Mesendoderm (in vitro differentiated cells): ENCODE data around the gene KCND2.

Source experiments
- DNase-seq: peaks from one replicate; pipeline ENCODE4 v3.0.0; 2013
- H2AK5ac ChIP-seq: 2 replicates; pipeline ENCODE4 v1.6.1; 2013; ENCODE audit warnings: low read length, inconsistent platforms
- H2BK120ac ChIP-seq: 2 replicates; pipeline ENCODE4 v1.6.1; 2013; ENCODE audit warnings: low read depth, mild to moderate bottlenecking, low read length, moderate library complexity, mixed read lengths
- H2BK15ac ChIP-seq: replicated peaks from 2 replicates; pipeline ENCODE4 v1.6.1; 2013; ENCODE audit warnings: low read depth, mild to moderate bottlenecking, moderate library complexity
- H2BK5ac ChIP-seq: 2 replicates; pipeline ENCODE4 v1.6.1; 2013; ENCODE audit warnings: low read length, inconsistent platforms
- H3K18ac ChIP-seq: 2 replicates; pipeline ENCODE4 v1.6.1; 2013; ENCODE audit warnings: mild to moderate bottlenecking, low read length, mixed read lengths
- H3K23ac ChIP-seq: one replicate; pipeline ENCODE4 v1.6.1; 2013; ENCODE audit warnings: low read length
- H3K27ac ChIP-seq: 2 replicates; pipeline ENCODE4 v1.5.1; 2013; ENCODE audit warnings: low read depth, mild to moderate bottlenecking, inconsistent platforms, low read length, moderate library complexity
- H3K27me3 ChIP-seq: 2 replicates; pipeline ENCODE4 v1.6.1; 2013; ENCODE audit warnings: low read length, control low read depth, mild to moderate bottlenecking, inconsistent platforms; ENCODE audit not compliant: insufficient read depth, poor library complexity
- H3K36me3 ChIP-seq: 2 replicates; pipeline ENCODE4 v1.6.1; 2013; ENCODE audit warnings: low read length, inconsistent platforms; ENCODE audit not compliant: control insufficient read depth, insufficient read depth
- H3K4ac ChIP-seq: one replicate; pipeline ENCODE4 v1.6.1; 2013; ENCODE audit warnings: low read depth, mild to moderate bottlenecking, low read length, moderate library complexity
- H3K4me1 ChIP-seq: 2 replicates; pipeline ENCODE4 v1.6.1; 2013; ENCODE audit warnings: low read depth, low read length, inconsistent platforms; ENCODE audit not compliant: control insufficient read depth
- H3K4me2 ChIP-seq: 2 replicates; pipeline ENCODE4 v1.6.1; 2013; ENCODE audit warnings: low read length
- H3K4me3 ChIP-seq: 2 replicates; pipeline ENCODE4 v1.5.1; 2013; ENCODE audit warnings: mild to moderate bottlenecking, low read length
- H3K56ac ChIP-seq: one replicate; pipeline ENCODE4 v1.6.1; 2013; ENCODE audit warnings: low read length
- H3K79me1 ChIP-seq: 2 replicates; pipeline ENCODE4 v1.6.1; 2013; ENCODE audit warnings: low read length, inconsistent platforms
- H3K79me2 ChIP-seq: 2 replicates; pipeline ENCODE4 v1.6.1; 2013; ENCODE audit warnings: mild to moderate bottlenecking, low read length; ENCODE audit not compliant: control insufficient read depth, insufficient read depth
- H3K9ac ChIP-seq: 2 replicates; pipeline ENCODE4 v1.6.1; 2013; ENCODE audit warnings: low read length, inconsistent platforms
- H4K5ac ChIP-seq: one replicate; pipeline ENCODE4 v1.6.1; 2013; ENCODE audit warnings: low read length
- H4K8ac ChIP-seq: one replicate; pipeline ENCODE4 v1.6.1; 2013; ENCODE audit warnings: low read depth, mild to moderate bottlenecking, control low read depth, low read length, moderate library complexity
- WGBS: extraction: QIAGEN DNeasy Blood & Tissue Kit; methylation state at CpG from one replicate; pipeline ENCODE4 v1.1.7; 2013; ENCODE audit warnings: low lambda C conversion rate, missing lambda C conversion rate; ENCODE audit not compliant: insufficient coverage; ENCODE audit errors: extremely low coverage; 5-methylcytosine and 5-hydroxymethylcytosine counted together

KCND2 gene

GRCh38 chr7:120417244-120417979 is 144.4 kb downstream of the KCND2 start:
- Histone ChIP-seq H3K4me2 (no peak overlapping the region), H3K79me2 (no peaks in the 10 kb centered on the region), H3K56ac (no peak overlapping the region)

GRCh38 chr7:120421151-120421651 is 148.2 kb downstream of the KCND2 start:
- no peak overlapping the region for H4K8ac ChIP-seq
- no CpG with 5 or more reads among the region's 2 CpGs for WGBS
- no peak overlapping the region for H3K4me3 ChIP-seq
- H2BK120ac ChIP-seq = no peak overlapping the region
- H2BK15ac ChIP-seq = no peak overlapping the region
- H4K5ac ChIP-seq = no peak overlapping the region
- H3K4me1 ChIP-seq = no peaks in the 10 kb centered on the region
- H3K23ac ChIP-seq = no peak overlapping the region
- no peaks in the 10 kb centered on the region for H3K79me2 ChIP-seq
- H3K56ac ChIP-seq = no peak overlapping the region
- no peak overlapping the region for H2AK5ac ChIP-seq
- no peak overlapping the region for H3K18ac ChIP-seq
- H3K27ac ChIP-seq = no peak overlapping the region
- no peaks in the 10 kb centered on the region for H3K36me3 ChIP-seq
- no peak overlapping the region for H3K9ac ChIP-seq
- DNase-seq = no peak
- no peak overlapping the region for H3K4me2 ChIP-seq
- no peaks in the 10 kb centered on the region for H3K79me1 ChIP-seq
- no peak overlapping the region for H2BK5ac ChIP-seq
- no peak overlapping the region for H3K4ac ChIP-seq
- H3K27me3 ChIP-seq = no peaks in the 10 kb centered on the region

More at GRCh38 chr7:120417244-120417979, 144.4 kb downstream of the KCND2 start:
- Histone ChIP-seq H3K9ac (no peak overlapping the region), H2BK15ac (no peak overlapping the region), H3K79me1 (no peaks in the 10 kb centered on the region), H3K4me3 (no peak overlapping the region), H3K4me1 (no peaks in the 10 kb centered on the region), H2AK5ac (no peak overlapping the region), H4K5ac (no peak overlapping the region), H3K18ac (no peak overlapping the region), H3K23ac (no peak overlapping the region), H3K36me3 (no peaks in the 10 kb centered on the region), H4K8ac (no peak overlapping the region), H2BK120ac (no peak overlapping the region), H3K27ac (no peak overlapping the region), H3K27me3 (no peaks in the 10 kb centered on the region), H2BK5ac (no peak overlapping the region), H3K4ac (no peak overlapping the region)
- no peak for DNase-seq
- WGBS = no CpG with 5 or more reads among the region's 4 CpGs

- H3K27me3 ChIP-seq = no peaks in the 10 kb centered on the region
- no peak overlapping the region for H2BK120ac ChIP-seq
- no peaks in the 10 kb centered on the region for H3K4me1 ChIP-seq
- H3K4ac ChIP-seq = no peak overlapping the region
- H4K8ac ChIP-seq = no peak overlapping the region
- H3K27ac ChIP-seq = no peak overlapping the region
- no peak overlapping the region for H3K4me3 ChIP-seq
- H4K5ac ChIP-seq = no peak overlapping the region
- H2BK5ac ChIP-seq = no peak overlapping the region
- H3K18ac ChIP-seq = no peak overlapping the region
- no peaks in the 10 kb centered on the region for H3K36me3 ChIP-seq
- H3K4me2 ChIP-seq = no peak overlapping the region
- DNase-seq = no peak
- no peak overlapping the region for H3K9ac ChIP-seq
- no peak overlapping the region for H2BK15ac ChIP-seq
- H3K79me1 ChIP-seq = no peaks in the 10 kb centered on the region
- no peak overlapping the region for H2AK5ac ChIP-seq
- no peaks in the 10 kb centered on the region for H3K79me2 ChIP-seq
- WGBS = no CpG with 5 or more reads among the region's 1 CpG
- no peak overlapping the region for H3K56ac ChIP-seq
- H3K23ac ChIP-seq = no peak overlapping the region
Observed at GRCh38 chr7:120431016-120431415, 158.0 kb downstream of the KCND2 start.

- no CpG with 5 or more reads among the region's 1 CpG for WGBS
- no peak overlapping the region for H3K18ac ChIP-seq
- H4K5ac ChIP-seq = no peak overlapping the region
- no peaks in the 10 kb centered on the region for H3K79me1 ChIP-seq
- H3K4me1 ChIP-seq = no peaks in the 10 kb centered on the region
- no peaks in the 10 kb centered on the region for H3K79me2 ChIP-seq
- H3K23ac ChIP-seq = no peak overlapping the region
- no peak overlapping the region for H3K9ac ChIP-seq
- H2BK120ac ChIP-seq = no peak overlapping the region
- no peak overlapping the region for H3K27ac ChIP-seq
- no peak overlapping the region for H4K8ac ChIP-seq
- no peaks in the 10 kb centered on the region for H3K36me3 ChIP-seq
- no peak overlapping the region for H3K4me2 ChIP-seq
- H3K27me3 ChIP-seq = no peaks in the 10 kb centered on the region
- no peak overlapping the region for H3K4me3 ChIP-seq
- no peak overlapping the region for H3K56ac ChIP-seq
- no peak for DNase-seq
- no peak overlapping the region for H2BK15ac ChIP-seq
- H2BK5ac ChIP-seq = no peak overlapping the region
- no peak overlapping the region for H3K4ac ChIP-seq
- H2AK5ac ChIP-seq = no peak overlapping the region
Observed at GRCh38 chr7:120436487-120437060, 163.6 kb downstream of the KCND2 start.

GRCh38 chr7:120441850-120442249 is 168.9 kb downstream of the KCND2 start:
- H3K79me2 ChIP-seq = no peaks in the 10 kb centered on the region
- H3K27ac ChIP-seq = no peak overlapping the region
- H3K27me3 ChIP-seq = no peaks in the 10 kb centered on the region
- no peaks in the 10 kb centered on the region for H3K36me3 ChIP-seq
- no CpG with 5 or more reads among the region's 1 CpG for WGBS
- H2AK5ac ChIP-seq = no peak overlapping the region
- H3K4me2 ChIP-seq = no peak overlapping the region
- no peak overlapping the region for H3K4me3 ChIP-seq
- H3K79me1 ChIP-seq = no peaks in the 10 kb centered on the region
- H3K4me1 ChIP-seq = no peaks in the 10 kb centered on the region
- H4K5ac ChIP-seq = no peak overlapping the region
- no peak overlapping the region for H2BK5ac ChIP-seq
- H3K18ac ChIP-seq = no peak overlapping the region
- no peak overlapping the region for H2BK120ac ChIP-seq
- H2BK15ac ChIP-seq = no peak overlapping the region
- no peak overlapping the region for H3K56ac ChIP-seq
- H4K8ac ChIP-seq = no peak overlapping the region
- no peak for DNase-seq
- no peak overlapping the region for H3K4ac ChIP-seq
- H3K9ac ChIP-seq = no peak overlapping the region
- H3K23ac ChIP-seq = no peak overlapping the region
